ENCODE data around the gene SCAF8. TPM values are rescaled to one million over a fixed set of nuclear protein-coding genes. Genes with fewer than 3 reads are reported as not detected.

SCAF8 gene
- total and polyA plus RNA-seq, 2 of the 8 experiments (the other 6 are each of a cell fraction or from before 2014, with no cell fraction given), result 20.3 to 46.3 TPM

GRCh38 chr6:154752022-154752421 lies 18.8 kb downstream of the SCAF8 start:
- Histone ChIP-seq H3K9me3 (ENCODE audit: insufficient read depth in 2 of 2, low read depth in 1 of 2, low read length in 1 of 2) (no peaks in the 10 kb centered on the region), H2BK5ac (ENCODE audit: low read depth, low read length) (no peak overlapping the region), H2AK5ac (ENCODE audit: low read depth, low read length) (no peak overlapping the region), H3K56ac (replicated peaks; ENCODE audit: insufficient read length, low read depth, low read length) (no peak overlapping the region), H4K5ac (ENCODE audit: insufficient read length, low read depth, low read length) (no peak overlapping the region), H3K79me2 (ENCODE audit: control insufficient read depth in 1 of 2, insufficient read depth in 2 of 2, low read length in 2 of 2) (peaks cover 30 to 99% of the 10 kb centered on the region in 2 experiments), H4K20me1 (replicated peaks in 1 of 2; ENCODE audit: control insufficient read depth in 1 of 2, insufficient read depth in 2 of 2, low read length in 2 of 2) (peaks cover 7 to 17% of the 10 kb centered on the region in 2 experiments), H2BK120ac (replicated peaks; ENCODE audit: low read depth, low read length) (no peak overlapping the region), H3K79me1 (ENCODE audit: low read depth, low read length) (peaks cover 3% of the 10 kb centered on the region), H4K91ac (replicated peaks; ENCODE audit: insufficient read length, low read length) (no peak overlapping the region), H2BK15ac (ENCODE audit: low read length) (no peak overlapping the region), H3K14ac (ENCODE audit: insufficient read length) (no peak overlapping the region), H3K23ac (ENCODE audit: insufficient read length) (no peak overlapping the region), H2AFZ (ENCODE audit: low read length) (no peak overlapping the region), H3K4me3 (ENCODE audit: extremely low read depth in 1 of 4, insufficient read depth in 2 of 4, low read depth in 3 of 4, low read length in 4 of 4) (no peak overlapping the region), H3K4me2 (ENCODE audit: insufficient read depth in 1 of 2, low read depth in 2 of 2, low read length in 2 of 2) (no peak overlapping the region), H4K8ac (ENCODE audit: extremely low read depth, insufficient read depth, low read length) (no peak overlapping the region), H3K4me1 (replicated peaks in 1 of 4; ENCODE audit: control insufficient read depth in 3 of 4, insufficient read depth in 4 of 4, low read length in 3 of 4) (peaks cover 0 to 3% (median 2%) of the 10 kb centered on the region in 4 experiments; a peak in 2 of 7 replicates), H3K23me2 (ENCODE audit: low read depth, low read length) (no peaks in the 10 kb centered on the region), H3K27me3 (replicated peaks in 1 of 4; ENCODE audit: control insufficient read depth in 3 of 4, extremely low read depth in 1 of 4, insufficient read depth in 3 of 4, low read length in 3 of 4) (no peaks in the 10 kb centered on the region), H3K9ac (replicated peaks in 1 of 4; ENCODE audit: extremely low read depth in 1 of 4, low read depth in 3 of 4, low read length in 3 of 4) (no peak overlapping the region), H3K4ac (replicated peaks; ENCODE audit: insufficient read length, low read depth, low read length) (no peak overlapping the region), H2BK12ac (ENCODE audit: low read depth, low read length) (no peak overlapping the region), H2BK20ac (ENCODE audit: low read length) (no peak overlapping the region), H3K36me3 (ENCODE audit: control insufficient read depth in 2 of 4, insufficient read depth in 4 of 4, low read length in 3 of 4) (no peaks in the 10 kb centered on the region), H3K18ac (ENCODE audit: extremely low read depth, low read length) (no peak overlapping the region), H3K27ac (ENCODE audit: low read depth, low read length) (no peak overlapping the region)
- FAIRE-seq (no peak), DNase-seq (ENCODE audit: low read depth in 1 of 2, low spot score in 2 of 2) (no peak)
- ChIA-PET POLR2A (ENCODE audit: partially characterized antibody) (interaction anchor here (1.1 kb wide), 1 partner anchor 17 kb away, joined by 4 read pairs; no protein-coding TSS in a partner anchor), CTCF (ENCODE audit: partially characterized antibody) (interaction anchor here (0.6 to 0.8 kb wide), 2 partner anchors 43 to 422 kb away, joined by 3 to 4 read pairs; no protein-coding TSS in a partner anchor)
- 86% methylated on average over 1 of the region's 1 CpG; no CpG with 5 or more reads in 1 of the 2 experiments for WGBS, 2 experiments (ENCODE audit: extremely low coverage in 1 of 2, insufficient coverage in 1 of 2, insufficient read length in 1 of 2, insufficient replicate concordance in 2 of 2, low coverage in 1 of 2, low lambda C conversion rate in 2 of 2, missing lambda C conversion rate in 1 of 2)
- no peak for TF ChIP-seq SUZ12 (IDR thresholded peaks at IDR 0.05; ENCODE audit: low read length)
- no peak for TF ChIP-seq FOSL1 (IDR thresholded peaks at IDR 0.05; ENCODE audit: insufficient read depth, low read depth, low read length)
- TF ChIP-seq MAFK (IDR thresholded peaks at IDR 0.05; ENCODE audit: low read depth, low read length), result no peak
- no peak for TF ChIP-seq RBBP5 (IDR thresholded peaks at IDR 0.05; ENCODE audit: borderline replicate concordance, low read depth, low read length)
- TF ChIP-seq JUND (IDR thresholded peaks at IDR 0.05; ENCODE audit: low read length), result no peak
- no peak for TF ChIP-seq HDAC6 (IDR thresholded peaks at IDR 0.05; ENCODE audit: low read depth, low read length)
- no peak for TF ChIP-seq TBP (IDR thresholded peaks at IDR 0.05; ENCODE audit: low read depth, low read length)
- no peak for TF ChIP-seq ATF2 (IDR thresholded peaks at IDR 0.05; ENCODE audit: low read length)
- TF ChIP-seq TEAD4 (IDR thresholded peaks at IDR 0.05; ENCODE audit: low read depth, low read length), result no peak
- no peak for TF ChIP-seq CBX5 (IDR thresholded peaks at IDR 0.05; ENCODE audit: low read depth, low read length)
- TF ChIP-seq EP300 (IDR thresholded peaks at IDR 0.05; ENCODE audit: borderline replicate concordance in 1 of 2, low read depth in 2 of 2, low read length in 2 of 2), result no peak
- TF ChIP-seq CEBPB (IDR thresholded peaks at IDR 0.05; ENCODE audit: low read depth, low read length), result no peak
- no peak for TF ChIP-seq EZH2 (IDR thresholded peaks at IDR 0.05; ENCODE audit: low read depth, low read length, severe bottlenecking)
